GM23338 (cell line): ENCODE data around the gene TENT5C. TPM values are rescaled to one million over a fixed set of nuclear protein-coding genes. Genes with fewer than 3 reads are reported as not detected.
A peak's percentile ranks its signal among the peaks of the same experiment; 100 is the strongest.

Experiments
- ATAC-seq: fragments of 200-7000 bp; cut with Tn5 transposase; 3 replicates; pipeline ENCODE4 v1.9.1; 2020
- DNase-seq: peaks from one replicate; pipeline ENCODE4 v3.0.0-alpha.2; 2015; ENCODE audit warnings: low spot score
- H2AFZ ChIP-seq: fragments of 200-600 bp; sonication (generic); 2 replicates; pipeline ENCODE4 v1.8.0; 2016; ENCODE audit warnings: antibody characterized with exemption, mild to moderate bottlenecking, moderate library complexity
- H3F3A ChIP-seq: fragments of 200-600 bp; sonication (generic); replicated peaks from 2 replicates; pipeline ENCODE4 v1.8.0; 2017; ENCODE audit warnings: antibody characterized with exemption, mixed run types, low read depth
- H3K27ac ChIP-seq: fragments of 200-600 bp; sonication (generic); 2 replicates; pipeline ENCODE4 v1.6.1; 2016; ENCODE audit warnings: low read depth
- H3K27me3 ChIP-seq: fragments of 200-600 bp; sonication (generic); 2 replicates; pipeline ENCODE4 v1.8.0; 2016; ENCODE audit warnings: mild to moderate bottlenecking, mixed run types, moderate library complexity; ENCODE audit not compliant: insufficient read depth
- H3K36me3 ChIP-seq: fragments of 200-600 bp; sonication (generic); 2 replicates; pipeline ENCODE4 v1.8.0; 2016; ENCODE audit warnings: mild to moderate bottlenecking; ENCODE audit not compliant: insufficient read depth
- H3K4me1 ChIP-seq: fragments of 200-600 bp; sonication (generic); 2 replicates; pipeline ENCODE4 v1.8.0; 2016; ENCODE audit warnings: mild to moderate bottlenecking, moderate library complexity; ENCODE audit not compliant: insufficient read depth
- H3K4me2 ChIP-seq: fragments of 200-600 bp; sonication (generic); 2 replicates; pipeline ENCODE4 v1.7.1; 2017; ENCODE audit warnings: mixed run types
- H3K4me3 ChIP-seq: fragments of 200-600 bp; sonication (generic); 2 replicates; pipeline ENCODE4 v1.6.1; 2016; ENCODE audit warnings: mixed run types
- H3K79me2 ChIP-seq: fragments of 200-600 bp; sonication (generic); replicated peaks from 2 replicates; pipeline ENCODE4 v1.8.0; 2017; ENCODE audit warnings: mild to moderate bottlenecking; ENCODE audit not compliant: insufficient read depth
- H3K9me2 ChIP-seq: fragments of 200-600 bp; sonication (generic); 2 replicates; pipeline ENCODE4 v1.8.0; 2017; ENCODE audit not compliant: insufficient read depth
- H4K20me1 ChIP-seq: fragments of 200-600 bp; sonication (generic); replicated peaks from 2 replicates; pipeline ENCODE4 v1.8.0; 2017; ENCODE audit warnings: mild to moderate bottlenecking; ENCODE audit not compliant: insufficient read depth
- H3K27ac Mint-ChIP-seq: 2 replicates; pipeline ENCODE4 v1.8.0; 2020; ENCODE audit warnings: inconsistent platforms, mild to moderate bottlenecking, moderate library complexity, mixed read lengths
- H3K27me3 Mint-ChIP-seq: 3 replicates; pipeline ENCODE4 v1.8.0; 2022; ENCODE audit warnings: low read depth, mild to moderate bottlenecking, moderate library complexity, mixed read lengths, inconsistent platforms; ENCODE audit not compliant: insufficient read depth, poor library complexity
- H3K36me3 Mint-ChIP-seq: 3 replicates; pipeline ENCODE4 v1.8.0; 2021; ENCODE audit warnings: low read depth, mild to moderate bottlenecking, inconsistent platforms, moderate library complexity, mixed read lengths
- H3K4me1 Mint-ChIP-seq: 3 replicates; pipeline ENCODE4 v1.8.0; 2020; ENCODE audit warnings: mild to moderate bottlenecking, inconsistent platforms, mixed read lengths
- H3K4me3 Mint-ChIP-seq: 3 replicates; pipeline ENCODE4 v1.8.0; 2021; ENCODE audit warnings: moderate library complexity, mild to moderate bottlenecking, inconsistent platforms, mixed read lengths
- H3K9me3 Mint-ChIP-seq: 3 replicates; pipeline ENCODE4 v1.8.0; 2020; ENCODE audit warnings: moderate library complexity, mild to moderate bottlenecking, inconsistent platforms, mixed read lengths
- CTCF ChIP-seq, 2 experiments: fragments of 200-600 bp in 1 of 2; sonication (generic) in 1 of 2; conservative IDR thresholded peaks; 2 replicates each; pipeline versions ENCODE4 v1.5.1 to v1.6.1; 2016 to 2017; ENCODE audit warnings: antibody characterized with exemption in 2 of 2, low read depth in 2 of 2, mild to moderate bottlenecking in 2 of 2, moderate library complexity in 1 of 2
- EZH2 ChIP-seq: fragments of 200-600 bp; sonication (generic); IDR thresholded peaks from one replicate; pipeline ENCODE4 v1.8.0; 2017; ENCODE audit warnings: antibody characterized with exemption, mild to moderate bottlenecking, low read depth; ENCODE audit not compliant: unreplicated experiment
- NANOG ChIP-seq: IDR thresholded peaks from 2 replicates; pipeline ENCODE4 v1.6.1; 2016; ENCODE audit warnings: antibody characterized with exemption, borderline replicate concordance
- STAT1 ChIP-seq: IDR thresholded peaks from one replicate; pipeline ENCODE4 v1.6.1; 2016; ENCODE audit warnings: antibody characterized with exemption; ENCODE audit not compliant: unreplicated experiment
- ZNF114 ChIP-seq: fragments of 250-450 bp; sonication (Bioruptor Pico); IDR thresholded peaks from 2 replicates; pipeline ENCODE4 v1.5.0; 2020; ENCODE audit warnings: mild to moderate bottlenecking, moderate library complexity
- ZNF331 ChIP-seq: fragments of 250-450 bp; sonication (Bioruptor Pico); IDR thresholded peaks from 2 replicates; pipeline ENCODE4 v1.5.0; 2020; ENCODE audit warnings: low read depth, mild to moderate bottlenecking, moderate library complexity
- ZNF462 ChIP-seq: fragments of 250-450 bp; sonication (Bioruptor Pico); IDR thresholded peaks from 2 replicates; pipeline ENCODE4 v1.5.0; 2020; ENCODE audit warnings: mild to moderate bottlenecking, moderate library complexity
- polyA plus RNA-seq: library from polyadenylated mRNA; unstranded; fragments of >200 nt; fragmentation: Nextera tagmentation; extraction: Ambion mirVana; gene quantifications from 2 replicates; pipeline ENCODE4 v1.2.1, GENCODE V29; 2016
- total RNA-seq: library from RNA; depleted of rRNA; stranded (reverse); fragments of >200 nt; shearing (Covaris generic); gene quantifications from 2 replicates; pipeline ENCODE4 v1.2.3, GENCODE V29; 2014

Gene TENT5C
- total and polyA plus RNA-seq, 2 experiments from 2014 or later = 0.23 to 0.80 TPM

GRCh38 chr1:117671781-117672501 is 66.1 kb downstream of the TENT5C start:
- Mint-ChIP-seq H3K27me3 (peaks cover 4% of the 10 kb centered on the region), H3K9me3 (no peaks in the 10 kb centered on the region), H3K36me3 (no peaks in the 10 kb centered on the region), H3K4me3 (no peak overlapping the region), H3K27ac (0 out of 2 replicates have a peak overlapping the region, but pooled peaks have one; percentile 12), H3K4me1 (peaks cover 21% of the 10 kb centered on the region)
- Histone ChIP-seq H3K79me2 (no peaks in the 10 kb centered on the region), H3K27ac (no peak overlapping the region), H3K36me3 (no peaks in the 10 kb centered on the region), H3K4me3 (no peak overlapping the region), H4K20me1 (no peaks in the 10 kb centered on the region), H2AFZ (peak overlapping the region; percentile 32; the same call in 1 of the 2 replicates), H3K4me1 (no peaks in the 10 kb centered on the region), H3K9me2 (0 out of 2 replicates have a peak, but pooled peaks cover under 1% of the 10 kb centered on the region), H3F3A (no peaks in the 10 kb centered on the region), H3K4me2 (no peak overlapping the region), H3K27me3 (no peaks in the 10 kb centered on the region)
- peak; percentile 51 for DNase-seq
- ATAC-seq = peak; percentile 87
- no peak for TF ChIP-seq ZNF331 (CRISPR knock-in tag)
- TF ChIP-seq CTCF (conservative IDR thresholded peaks at IDR 0.05; ENCODE audit: low read depth in 2 of 2) = peak; percentile 36 to 63; a peak in 3 of 4 replicates

GRCh38 chr1:117672756-117673155 is 66.9 kb downstream of the TENT5C start:
- no peaks in the 10 kb centered on the region for H3K4me1 ChIP-seq
- peaks cover 4% of the 10 kb centered on the region for H3K27me3 Mint-ChIP-seq
- H3F3A ChIP-seq = no peaks in the 10 kb centered on the region
- no peak overlapping the region for H3K27ac ChIP-seq
- no peaks in the 10 kb centered on the region for H3K36me3 ChIP-seq
- H2AFZ ChIP-seq = peak overlapping the region; percentile 32; the same call in 1 of the 2 replicates
- no peak overlapping the region for H3K4me3 Mint-ChIP-seq
- peaks cover 21% of the 10 kb centered on the region for H3K4me1 Mint-ChIP-seq
- no peaks in the 10 kb centered on the region for H3K27me3 ChIP-seq
- H3K4me3 ChIP-seq = no peak overlapping the region
- H3K27ac Mint-ChIP-seq = no peak overlapping the region
- H4K20me1 ChIP-seq = no peaks in the 10 kb centered on the region
- no peak for ATAC-seq
- H3K4me2 ChIP-seq = no peak overlapping the region
- no peaks in the 10 kb centered on the region for H3K9me2 ChIP-seq
- H3K79me2 ChIP-seq = no peaks in the 10 kb centered on the region
- no peaks in the 10 kb centered on the region for H3K9me3 Mint-ChIP-seq
- no peaks in the 10 kb centered on the region for H3K36me3 Mint-ChIP-seq
- DNase-seq = no peak
- no peak for TF ChIP-seq STAT1
- no peak for TF ChIP-seq ZNF462 (CRISPR knock-in tag)
- TF ChIP-seq ZNF331 (CRISPR knock-in tag) = no peak
- no peak for TF ChIP-seq CTCF (conservative IDR thresholded peaks at IDR 0.05; ENCODE audit: low read depth in 2 of 2)
- no peak for TF ChIP-seq EZH2
- TF ChIP-seq ZNF114 (CRISPR knock-in tag) = no peak
- TF ChIP-seq NANOG = no peak
